ENCODE results near the gene BIN2.

GRCh38 chr12:51358496-51358895 lies 34.5 kb upstream of the BIN2 start:
- TF ChIP-seq FOXK2 (IDR thresholded peaks at IDR 0.05) (no peak), BHLHE40 (IDR thresholded peaks at IDR 0.05; ENCODE audit: borderline replicate concordance) (no peak), FOXA1 (IDR thresholded peaks at IDR 0.05) (no peak), LEF1 (IDR thresholded peaks at IDR 0.05; ENCODE audit: borderline replicate concordance) (no peak), ZNF384 (IDR thresholded peaks at IDR 0.05) (no peak), FOXM1 (IDR thresholded peaks at IDR 0.05; ENCODE audit: borderline replicate concordance) (no peak), ARNT (IDR thresholded peaks at IDR 0.05) (no peak), HDGF (IDR thresholded peaks at IDR 0.05; ENCODE audit: borderline replicate concordance) (no peak), SP1 (IDR thresholded peaks at IDR 0.05) (no peak)
